HFFc6 (cell line): Measurements from ENCODE around the gene ZNF90. TPM values are rescaled to one million over a fixed set of nuclear protein-coding genes. Genes with fewer than 3 reads are reported as not detected.
"Not testable (repeated sequence)": the region's sequence is repeated elsewhere in the genome, so short reads cannot be mapped to it uniquely, and the experiment has no call there.

Experiments
- DNase-seq: peaks from one replicate; pipeline ENCODE4 v3.0.0-alpha.2; 2018
- H3K27ac Mint-ChIP-seq: 2 replicates; pipeline ENCODE4 v1.8.0; 2020; ENCODE audit warnings: mild to moderate bottlenecking, mixed read lengths
- H3K27me3 Mint-ChIP-seq: 2 replicates; pipeline ENCODE4 v1.8.0; 2021; ENCODE audit warnings: mild to moderate bottlenecking, moderate library complexity, mixed read lengths; ENCODE audit not compliant: insufficient read depth
- H3K36me3 Mint-ChIP-seq: 2 replicates; pipeline ENCODE4 v1.8.0; 2021; ENCODE audit warnings: low read depth, mixed read lengths
- H3K4me1 Mint-ChIP-seq: 2 replicates; pipeline ENCODE4 v1.8.0; 2020; ENCODE audit warnings: low read depth, mixed read lengths
- H3K4me3 Mint-ChIP-seq: 2 replicates; pipeline ENCODE4 v1.8.0; 2020; ENCODE audit warnings: mild to moderate bottlenecking, moderate library complexity, mixed read lengths
- H3K9me3 Mint-ChIP-seq: 2 replicates; pipeline ENCODE4 v1.8.0; 2020; ENCODE audit warnings: mild to moderate bottlenecking, mixed read lengths
- total RNA-seq, 6 experiments: library from RNA; stranded (reverse); fragmentation: NEBNext Ultra II Directional; extraction: Animal tissue kit (Norgen Biotek cat#: 25700); gene quantifications; 2 replicates in 1 of 6; 3 replicates in 5 of 6; pipeline ENCODE4 v1.2.3, GENCODE V29; 2021
- TF ChIP-seq, protein P1 (sequence below): fragments of 200-600 bp; sonication (generic); IDR thresholded peaks from 2 replicates; pipeline ENCODE4 v1.5.0; 2021; ENCODE audit warnings: antibody characterized with exemption, mild to moderate bottlenecking

Gene ZNF90
- total RNA-seq, 6 experiments from 2014 or later, result 0.74 to 1.6 (median 1.2) TPM

GRCh38 chr19:20044663-20045062, 33.1 kb upstream of the ZNF90 start:
- peaks cover 10% of the 10 kb centered on the region for H3K9me3 Mint-ChIP-seq
- no peak overlapping the region for H3K4me3 Mint-ChIP-seq
- DNase-seq, result no peak
- TF ChIP-seq, protein P1, sequence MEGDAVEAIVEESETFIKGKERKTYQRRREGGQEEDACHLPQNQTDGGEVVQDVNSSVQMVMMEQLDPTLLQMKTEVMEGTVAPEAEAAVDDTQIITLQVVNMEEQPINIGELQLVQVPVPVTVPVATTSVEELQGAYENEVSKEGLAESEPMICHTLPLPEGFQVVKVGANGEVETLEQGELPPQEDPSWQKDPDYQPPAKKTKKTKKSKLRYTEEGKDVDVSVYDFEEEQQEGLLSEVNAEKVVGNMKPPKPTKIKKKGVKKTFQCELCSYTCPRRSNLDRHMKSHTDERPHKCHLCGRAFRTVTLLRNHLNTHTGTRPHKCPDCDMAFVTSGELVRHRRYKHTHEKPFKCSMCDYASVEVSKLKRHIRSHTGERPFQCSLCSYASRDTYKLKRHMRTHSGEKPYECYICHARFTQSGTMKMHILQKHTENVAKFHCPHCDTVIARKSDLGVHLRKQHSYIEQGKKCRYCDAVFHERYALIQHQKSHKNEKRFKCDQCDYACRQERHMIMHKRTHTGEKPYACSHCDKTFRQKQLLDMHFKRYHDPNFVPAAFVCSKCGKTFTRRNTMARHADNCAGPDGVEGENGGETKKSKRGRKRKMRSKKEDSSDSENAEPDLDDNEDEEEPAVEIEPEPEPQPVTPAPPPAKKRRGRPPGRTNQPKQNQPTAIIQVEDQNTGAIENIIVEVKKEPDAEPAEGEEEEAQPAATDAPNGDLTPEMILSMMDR, result no peak
- no peak overlapping the region for H3K27ac Mint-ChIP-seq
- H3K4me1 Mint-ChIP-seq, result no peaks in the 10 kb centered on the region
- H3K36me3 Mint-ChIP-seq, result no peaks in the 10 kb centered on the region
- H3K27me3 Mint-ChIP-seq, result no peaks in the 10 kb centered on the region

DNA sequence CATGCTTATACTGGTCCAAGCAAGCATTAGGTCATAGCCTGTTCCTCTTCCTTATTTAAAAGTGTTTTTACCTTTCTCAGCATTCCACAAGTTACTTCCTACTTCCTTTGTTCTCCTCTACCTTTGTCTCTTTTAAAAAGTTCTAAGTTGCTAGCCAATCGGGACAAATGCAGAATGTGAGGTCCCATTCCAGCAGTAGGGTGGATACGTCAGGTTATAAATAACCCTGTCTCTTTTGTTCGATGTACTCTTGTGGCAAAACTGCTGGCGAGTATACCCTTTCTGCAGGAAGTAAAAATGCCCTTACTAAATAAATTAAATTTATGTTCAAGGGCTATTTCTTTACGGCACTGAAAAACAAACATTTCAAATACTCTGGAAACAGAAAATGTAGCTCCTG, 32.1 kb upstream of the ZNF90 start:
- H3K4me1 Mint-ChIP-seq, H3K9me3 Mint-ChIP-seq, H3K27ac Mint-ChIP-seq, H3K4me3 Mint-ChIP-seq, H3K36me3 Mint-ChIP-seq, DNase-seq, H3K27me3 Mint-ChIP-seq: not testable (repeated sequence)

DNA sequence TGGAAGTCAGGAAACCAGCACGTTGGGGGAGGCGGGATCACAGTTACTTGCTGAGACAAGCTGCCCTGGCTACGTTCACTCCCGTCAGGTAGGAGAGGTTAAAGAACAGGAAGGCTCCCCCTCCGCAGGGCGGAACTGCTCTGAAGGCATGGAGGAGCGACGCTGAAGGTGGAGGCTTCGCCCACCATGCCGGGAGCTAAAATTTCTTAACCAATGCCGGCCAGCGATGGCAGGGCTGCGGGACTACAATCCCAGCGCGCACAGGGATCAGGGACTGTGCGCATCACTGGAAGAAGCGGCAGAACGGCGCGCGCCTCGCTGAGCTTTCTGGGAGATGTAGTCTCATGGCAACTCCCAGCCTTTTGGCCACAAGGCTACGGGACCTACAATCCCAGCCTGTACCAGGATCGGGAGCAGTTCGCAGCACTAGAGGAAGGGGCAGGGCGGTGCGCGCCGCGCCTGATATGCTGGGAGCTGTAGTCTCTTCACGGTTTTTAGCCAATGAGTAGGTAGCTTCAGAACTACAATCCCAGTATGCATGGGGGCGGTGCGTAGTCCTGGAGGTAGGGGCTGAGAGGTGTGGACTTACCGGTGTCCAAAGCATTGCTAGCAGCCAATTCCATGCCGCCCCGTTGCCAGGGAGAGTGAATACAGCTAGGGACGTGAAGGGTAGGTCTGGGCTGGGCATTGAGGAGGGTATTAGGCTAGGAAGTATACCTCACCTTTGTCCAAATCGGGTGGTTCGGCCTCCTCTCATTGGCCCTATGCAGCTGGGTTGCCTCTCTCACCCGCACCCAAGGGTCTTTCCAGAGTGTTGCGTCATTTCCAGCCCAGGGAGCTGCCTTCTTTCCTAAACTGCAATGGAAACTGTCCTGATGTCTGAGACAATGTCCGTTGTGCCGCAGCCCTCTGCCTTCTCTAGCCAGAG, 25.7 kb upstream of the ZNF90 start:
- Mint-ChIP-seq H3K36me3 (no peaks in the 10 kb centered on the region), H3K9me3 (peaks cover 5% of the 10 kb centered on the region), H3K4me3 (peak overlapping the region; percentile 90), H3K27ac (peak overlapping the region; percentile 66; the same call in 1 of the 2 replicates), H3K4me1 (no peaks in the 10 kb centered on the region; the same call in 1 of the 2 replicates), H3K27me3 (peaks cover 6% of the 10 kb centered on the region; the same call in 1 of the 2 replicates)
- TF ChIP-seq, protein P1, result no peak
- DNase-seq, result peak; percentile 97

- H3K27me3 Mint-ChIP-seq, DNase-seq, H3K4me3 Mint-ChIP-seq, H3K4me1 Mint-ChIP-seq, H3K9me3 Mint-ChIP-seq, H3K27ac Mint-ChIP-seq, H3K36me3 Mint-ChIP-seq: not testable (repeated sequence)
Observed at GRCh38 chr19:20058738-20059137, 19.1 kb upstream of the ZNF90 start.

- H3K4me1 Mint-ChIP-seq, result no peaks in the 10 kb centered on the region
- peaks cover 4% of the 10 kb centered on the region for H3K9me3 Mint-ChIP-seq
- no peak overlapping the region for H3K27ac Mint-ChIP-seq
- H3K4me3 Mint-ChIP-seq, result no peak overlapping the region
- no peaks in the 10 kb centered on the region for H3K27me3 Mint-ChIP-seq
- no peaks in the 10 kb centered on the region for H3K36me3 Mint-ChIP-seq
- DNase-seq, result no peak
- TF ChIP-seq, protein P1, result no peak
Observed at GRCh38 chr19:20060282-20060681, 17.5 kb upstream of the ZNF90 start.

GRCh38 chr19:20066861-20067260, 10.9 kb upstream of the ZNF90 start:
- no peak overlapping the region for H3K27ac Mint-ChIP-seq
- no peak overlapping the region for H3K4me3 Mint-ChIP-seq
- TF ChIP-seq, protein P1, result no peak
- no peaks in the 10 kb centered on the region for H3K4me1 Mint-ChIP-seq
- H3K9me3 Mint-ChIP-seq, result peaks cover 54% of the 10 kb centered on the region
- H3K27me3 Mint-ChIP-seq, result peaks cover 3% of the 10 kb centered on the region; the same call in 1 of the 2 replicates
- peaks cover 10% of the 10 kb centered on the region; the same call in 1 of the 2 replicates for H3K36me3 Mint-ChIP-seq
- no peak for DNase-seq
